COLO829 (cell line): ENCODE measurements around the gene METTL9.
A peak's percentile ranks its signal among the peaks of the same experiment; 100 is the strongest.
"Not testable (repeated sequence)": the region's sequence is repeated elsewhere in the genome, so short reads cannot be mapped to it uniquely, and the experiment has no call there.

ENCODE experiments used
- DNase-seq: peaks from one replicate; pipeline ENCODE4 v3.0.0; 2012; ENCODE audit warnings: low spot score

The METTL9 gene

DNA sequence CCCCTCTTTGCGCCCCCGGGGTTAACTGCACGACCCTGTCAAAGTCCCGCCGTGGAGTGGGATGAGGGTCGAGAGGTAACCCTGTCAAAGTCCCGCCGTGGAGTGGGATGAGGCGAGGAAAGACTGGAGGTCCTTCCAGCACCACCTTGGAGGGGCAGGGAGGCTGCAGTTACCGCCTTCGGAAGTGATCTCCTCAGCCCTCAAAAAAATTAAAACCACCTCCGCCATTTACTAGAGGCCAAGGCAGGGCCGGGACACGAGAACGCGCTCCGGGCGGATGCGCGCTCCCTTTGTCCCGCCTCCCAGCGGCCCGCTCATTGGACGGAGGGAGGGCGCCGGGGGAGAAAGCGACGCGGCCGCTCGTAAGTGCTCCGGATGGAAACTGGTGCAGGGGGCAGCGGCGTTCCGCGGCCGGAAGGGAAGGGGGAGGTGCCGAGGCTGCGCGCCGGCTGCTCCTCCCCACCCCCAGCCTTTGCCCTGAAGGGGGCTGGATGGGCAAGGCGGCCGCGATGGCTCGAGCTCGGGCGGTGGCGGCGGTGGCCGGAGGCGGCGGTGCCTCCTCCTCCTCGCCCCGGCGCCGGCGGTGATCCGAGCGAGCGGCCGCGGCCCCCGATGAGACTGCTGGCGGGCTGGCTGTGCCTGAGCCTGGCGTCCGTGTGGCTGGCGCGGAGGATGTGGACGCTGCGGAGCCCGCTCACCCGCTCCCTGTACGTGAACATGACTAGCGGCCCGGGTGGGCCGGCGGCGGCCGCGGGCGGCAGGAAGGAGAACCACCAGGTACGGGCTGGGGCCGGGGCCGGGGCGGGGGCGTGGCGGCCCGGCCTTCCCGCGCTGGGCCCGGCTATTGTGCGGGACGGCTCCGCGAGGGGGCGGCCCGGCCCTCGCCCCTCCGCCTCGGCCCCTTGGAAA is at the start of gene METTL9:
Gene METTL9 (plus strand): TSS at position 456 of the 909 bp plus-strand sequence. CDS start 157 bp downstream, at position 613.
- peak; percentile 82 for DNase-seq

DNA sequence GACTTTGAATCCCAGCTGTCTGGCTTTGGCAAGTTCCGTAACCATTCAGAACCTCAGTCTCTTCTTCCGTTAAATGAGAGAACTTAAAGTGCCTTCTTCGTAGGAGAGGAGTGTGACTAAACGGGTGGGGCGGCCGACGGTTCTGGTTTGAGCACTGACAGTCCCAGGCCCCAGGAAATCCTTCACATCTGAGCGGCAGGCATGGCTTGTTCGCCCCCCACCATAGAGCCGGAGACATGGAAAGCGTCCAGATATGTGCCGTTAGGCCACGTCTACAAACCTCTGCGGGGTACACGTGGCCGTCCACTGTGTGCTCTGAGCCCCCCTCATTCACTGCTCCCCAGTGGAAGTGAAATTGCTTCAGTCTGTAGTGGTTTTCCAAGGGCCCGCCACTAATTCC is 49.4 kb upstream of the METTL9 start:
- DNase-seq = not testable (repeated sequence)

DNA sequence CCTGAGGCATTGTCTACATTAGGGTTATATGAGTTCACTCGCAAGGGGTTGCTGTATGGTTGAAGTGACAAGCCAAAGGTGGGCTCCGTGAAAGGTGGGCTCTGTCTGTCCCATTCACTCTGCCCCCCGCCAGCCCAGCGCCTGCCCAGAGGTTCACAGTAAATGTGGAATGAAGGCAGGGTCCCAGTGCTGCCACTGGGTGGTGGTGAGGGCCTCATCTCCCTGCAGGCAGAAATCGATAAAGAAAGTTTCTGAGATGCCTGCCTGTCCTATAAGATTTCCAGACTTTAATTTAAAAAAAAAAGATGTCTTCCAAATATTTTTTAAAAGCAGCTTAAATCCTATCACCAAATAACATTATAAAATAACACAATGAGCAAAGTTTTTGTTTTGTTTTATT is 48.9 kb upstream of the METTL9 start:
- not testable (repeated sequence) for DNase-seq

DNA sequence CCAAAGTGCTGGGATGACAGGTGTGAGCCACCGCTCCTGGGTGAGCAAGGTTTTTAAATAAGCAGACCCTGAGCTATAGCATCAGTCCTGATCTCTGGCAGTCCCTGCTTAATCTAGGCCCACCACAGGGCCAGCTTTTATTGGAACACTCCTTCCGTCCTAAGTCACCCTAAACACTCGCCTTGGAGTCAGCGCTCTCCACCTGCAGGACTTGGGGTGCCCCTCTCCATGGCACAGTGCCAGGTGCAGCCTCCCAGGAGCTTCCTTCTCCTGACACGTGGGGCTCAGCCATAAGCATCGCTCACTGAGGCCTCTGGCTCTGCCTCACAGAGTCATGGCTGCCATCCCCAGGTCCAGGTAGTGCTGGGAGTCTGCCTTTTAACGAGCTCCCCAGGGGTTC is 48.3 kb upstream of the METTL9 start:
- DNase-seq = not testable (repeated sequence)

- not testable (repeated sequence) for DNase-seq
These were observed 47.8 kb upstream of the METTL9 start for GRCh38 chr16:21551600-21551999.

- not testable (repeated sequence) for DNase-seq
These were observed 45.7 kb upstream of the METTL9 start for GRCh38 chr16:21553481-21554296.

- DNase-seq = peak; percentile 78
These were observed 44.4 kb upstream of the METTL9 start for GRCh38 chr16:21554795-21555585.

DNA sequence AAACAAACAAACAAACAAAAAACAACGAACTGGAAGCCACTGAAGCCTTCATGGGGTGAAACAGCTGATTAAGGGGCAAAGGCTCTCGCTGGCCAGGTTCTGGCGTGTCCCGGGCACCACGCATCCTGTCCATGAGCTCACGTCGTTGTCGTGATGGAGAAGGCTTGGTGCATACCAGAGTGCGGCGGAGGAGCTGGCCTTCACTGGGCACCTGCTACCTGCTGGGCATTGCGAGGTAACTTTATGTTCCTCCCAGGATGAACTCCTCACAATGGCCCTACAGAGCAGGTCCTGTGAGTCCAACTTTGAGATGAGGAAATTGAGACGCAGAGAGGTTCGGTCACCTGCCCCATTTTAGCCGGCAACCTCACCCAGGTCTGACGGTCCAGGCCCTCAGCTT is 43.8 kb upstream of the METTL9 start:
- not testable (repeated sequence) for DNase-seq

GRCh38 chr16:21556026-21556595 is 43.3 kb upstream of the METTL9 start:
- DNase-seq = not testable (repeated sequence)

GRCh38 chr16:21556651-21557241 is 42.6 kb upstream of the METTL9 start:
- DNase-seq = not testable (repeated sequence)

DNA sequence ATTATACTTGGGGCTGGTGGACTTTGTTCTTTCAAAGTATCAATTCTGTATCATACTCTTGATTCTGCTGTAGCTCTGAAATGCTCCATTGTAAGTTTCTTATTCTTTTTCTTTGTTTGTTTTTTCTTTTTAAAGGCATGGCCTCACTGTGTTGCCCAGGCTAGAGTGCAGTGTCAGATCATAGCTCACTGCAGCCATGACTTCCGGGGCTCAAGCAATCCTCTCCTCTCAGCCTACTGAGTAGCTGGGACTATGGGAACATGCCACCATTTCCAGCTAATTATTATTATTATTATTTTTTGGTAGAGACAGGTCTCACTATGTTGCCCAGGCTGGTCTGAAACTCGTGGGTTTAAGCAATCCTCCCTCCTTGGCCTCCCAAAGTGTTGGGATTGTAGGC is 38.9 kb upstream of the METTL9 start:
- DNase-seq = no peak

DNA sequence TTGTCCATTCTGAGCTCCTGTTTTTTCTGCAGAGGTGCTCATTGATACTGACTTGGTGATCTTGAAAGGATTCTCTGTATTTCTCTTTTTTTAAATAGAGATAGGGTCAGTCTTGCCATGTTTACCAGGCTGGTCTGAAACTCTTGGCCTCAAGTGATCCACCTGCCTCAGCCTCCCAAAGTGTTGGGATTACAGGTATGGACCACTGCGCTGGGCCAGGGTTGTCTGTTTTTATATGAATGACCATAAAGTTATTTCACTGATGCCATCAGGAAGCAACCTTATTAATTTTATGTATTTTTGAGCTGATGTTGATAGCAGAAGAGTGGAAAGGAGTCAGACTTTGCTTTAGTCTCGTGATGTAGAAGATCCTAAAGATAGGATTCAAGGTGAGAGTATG is 35.7 kb upstream of the METTL9 start:
- no peak for DNase-seq

DNA sequence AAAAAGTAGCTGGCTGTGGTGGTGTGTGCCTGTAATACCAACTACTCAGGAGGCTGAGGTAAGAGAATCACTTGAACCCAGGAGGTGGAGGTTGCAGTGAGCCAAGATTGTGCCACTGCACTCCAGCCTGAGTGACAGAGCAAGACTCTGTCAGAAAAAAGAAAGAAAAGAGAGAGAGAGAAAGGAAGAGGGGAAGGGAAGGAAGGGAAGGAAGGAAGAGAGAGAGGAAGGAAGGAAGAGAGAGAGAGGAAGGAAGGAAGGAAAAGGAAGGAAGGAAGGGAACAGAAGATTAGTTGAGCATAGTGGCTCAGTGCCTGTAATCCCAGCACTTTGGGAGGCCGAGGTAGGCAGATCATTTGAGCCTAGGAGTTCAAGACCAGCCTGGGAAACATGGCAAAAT is 35.0 kb upstream of the METTL9 start:
- DNase-seq = not testable (repeated sequence)

DNA sequence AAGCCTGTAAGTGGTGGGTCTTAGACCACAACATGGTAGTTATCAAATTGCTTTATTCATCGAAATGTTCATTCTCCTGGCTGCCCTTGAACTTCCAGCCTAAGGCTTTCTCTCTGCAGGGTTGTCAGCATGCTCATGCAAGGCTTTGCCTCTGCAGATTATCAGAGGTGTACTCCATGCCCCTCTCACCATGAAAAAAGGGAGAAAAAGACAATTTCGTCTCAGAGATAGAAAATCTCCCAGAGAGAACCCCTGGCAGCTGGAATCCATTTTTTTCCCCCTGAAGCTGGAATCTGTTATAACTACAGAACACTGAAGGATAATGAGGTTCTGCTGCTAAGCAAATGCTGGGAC is 33.9 kb upstream of the METTL9 start:
- no peak for DNase-seq

DNA sequence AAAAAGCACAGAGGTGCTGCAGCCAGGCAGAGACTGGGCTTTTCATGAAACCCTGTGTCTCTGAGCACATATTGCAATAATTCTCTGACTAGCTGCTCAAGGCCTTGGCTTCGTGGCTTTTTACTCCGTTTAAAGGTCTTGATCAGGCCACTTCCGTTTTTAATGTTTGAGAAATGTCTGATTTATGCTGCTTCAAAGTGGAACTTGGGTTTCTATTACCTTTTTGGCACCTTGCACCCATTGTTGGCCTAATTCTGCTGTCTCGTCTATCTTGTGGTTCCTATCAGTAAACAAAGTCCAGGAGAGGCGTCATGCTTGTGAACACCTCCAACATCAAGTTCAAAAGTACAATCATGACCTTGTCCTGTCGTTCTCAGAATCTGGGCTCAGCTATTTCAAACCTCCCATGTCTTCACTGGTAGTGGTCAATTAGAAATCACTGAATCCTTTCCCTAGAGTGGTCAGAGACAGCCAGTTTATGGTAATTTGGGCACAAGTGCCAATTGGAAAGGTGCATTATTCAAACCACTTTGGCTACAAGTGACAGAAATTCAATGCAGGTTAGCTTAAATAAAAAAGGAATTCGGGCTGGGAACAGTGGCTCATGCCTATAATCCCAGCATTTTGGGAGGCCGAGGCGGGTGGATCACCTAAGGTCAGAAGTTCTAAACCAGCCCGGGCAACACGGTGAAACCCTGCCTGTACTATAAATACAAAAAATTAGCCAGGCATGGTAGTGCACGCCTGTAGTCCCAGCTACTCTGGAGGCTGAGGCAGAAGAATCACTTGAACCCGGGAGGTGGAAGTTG is 33.3 kb upstream of the METTL9 start:
- DNase-seq = no peak

GRCh38 chr16:21566891-21567414 is 32.4 kb upstream of the METTL9 start:
- no peak for DNase-seq

- DNase-seq = not testable (repeated sequence)
These were observed 31.9 kb upstream of the METTL9 start for GRCh38 chr16:21567496-21567895.

GRCh38 chr16:21568502-21569189 is 30.7 kb upstream of the METTL9 start:
- no peak for DNase-seq

- DNase-seq = no peak
These were observed 28.7 kb upstream of the METTL9 start for GRCh38 chr16:21570676-21571017.

DNA sequence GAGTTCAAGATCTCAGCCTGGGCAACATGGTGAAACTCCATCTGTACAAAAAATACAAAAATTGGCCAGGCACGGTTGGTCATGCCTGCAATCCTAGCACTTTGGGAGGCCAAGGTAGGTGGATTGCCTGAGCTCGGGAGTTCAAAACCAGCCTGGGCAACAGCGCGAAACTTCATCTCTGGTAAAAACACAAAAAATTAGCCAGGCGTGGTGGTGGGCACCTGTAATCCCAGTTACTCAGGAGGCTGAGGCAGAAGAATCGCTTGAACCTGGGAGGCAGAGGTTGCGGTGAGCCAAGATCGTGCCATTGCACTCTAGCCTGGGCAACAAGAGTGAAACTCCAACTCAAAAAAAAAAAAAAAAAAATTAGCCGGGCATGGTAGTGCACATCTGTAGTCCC is 25.9 kb upstream of the METTL9 start:
- not testable (repeated sequence) for DNase-seq
